DOHH2 (cell line): Measurements from ENCODE around the gene ATP2A1.

ENCODE experiments used
- H3F3A ChIP-seq: fragments of 200-600 bp; sonication (generic), shearing (Covaris generic); 2 replicates; pipeline ENCODE4 v1.6.0; 2016; ENCODE audit warnings: antibody characterized with exemption, mild to moderate bottlenecking; ENCODE audit not compliant: control insufficient read depth, insufficient read depth
- H3K27ac ChIP-seq: fragments of 200-600 bp; sonication (generic); 2 replicates; pipeline ENCODE4 v1.5.1; 2014; ENCODE audit warnings: low read depth, mild to moderate bottlenecking, low read length, moderate library complexity
- H3K27me3 ChIP-seq: fragments of 200-600 bp; sonication (generic); 2 replicates; pipeline ENCODE4 v1.6.1; 2014; ENCODE audit warnings: mild to moderate bottlenecking, low read length, mixed read lengths; ENCODE audit not compliant: control insufficient read depth
- H3K36me3 ChIP-seq: fragments of 200-600 bp; sonication (generic); 2 replicates; pipeline ENCODE4 v1.6.1; 2014; ENCODE audit warnings: mild to moderate bottlenecking, low read length, moderate library complexity, mixed read lengths; ENCODE audit not compliant: control insufficient read depth
- H3K4me1 ChIP-seq: fragments of 200-600 bp; sonication (generic); 2 replicates; pipeline ENCODE4 v1.6.1; 2014; ENCODE audit warnings: mild to moderate bottlenecking, low read length, mixed read lengths; ENCODE audit not compliant: control insufficient read depth
- H3K4me2 ChIP-seq: fragments of 200-600 bp; sonication (generic); 2 replicates; pipeline ENCODE4 v1.6.0; 2014; ENCODE audit warnings: mild to moderate bottlenecking, low read length, moderate library complexity
- H3K4me3 ChIP-seq: fragments of 200-600 bp; sonication (generic); 2 replicates; pipeline ENCODE4 v1.5.1; 2014; ENCODE audit warnings: mild to moderate bottlenecking, low read length, mixed read lengths
- H3K79me2 ChIP-seq: fragments of 200-600 bp; sonication (generic); 2 replicates; pipeline ENCODE4 v1.6.1; 2014; ENCODE audit warnings: mild to moderate bottlenecking, low read length, mixed read lengths; ENCODE audit not compliant: control insufficient read depth
- H3K9me2 ChIP-seq: fragments of 200-600 bp; sonication (generic); replicated peaks from 2 replicates; pipeline ENCODE4 v1.6.1; 2014; ENCODE audit warnings: mild to moderate bottlenecking, low read length, mixed read lengths; ENCODE audit not compliant: control insufficient read depth
- H3K9me3 ChIP-seq: fragments of 200-600 bp; sonication (generic); 2 replicates; pipeline ENCODE4 v1.6.1; 2014; ENCODE audit warnings: antibody characterized with exemption, low read length, mixed read lengths; ENCODE audit not compliant: control insufficient read depth, insufficient read depth
- H4K20me1 ChIP-seq: fragments of 200-600 bp; sonication (generic); 2 replicates; pipeline ENCODE4 v1.6.0; 2014; ENCODE audit warnings: low read depth, mild to moderate bottlenecking, antibody characterized with exemption, low read length, moderate library complexity; ENCODE audit not compliant: control insufficient read depth, insufficient read depth
- EZH2phosphoT487 ChIP-seq: fragments of 200-600 bp; sonication (generic); IDR thresholded peaks from 2 replicates; pipeline ENCODE4 v1.6.1; 2017; ENCODE audit warnings: borderline replicate concordance, mild to moderate bottlenecking, antibody characterized with exemption, low read length, moderate library complexity, mixed read lengths
- TF ChIP-seq, protein P1 (sequence below): fragments of 200-600 bp; sonication (generic); IDR thresholded peaks from one replicate; pipeline ENCODE4 v1.5.1; 2014; ENCODE audit warnings: antibody characterized with exemption, mild to moderate bottlenecking, low read depth, low read length; ENCODE audit not compliant: poor library complexity, severe bottlenecking

ATP2A1 gene

DNA sequence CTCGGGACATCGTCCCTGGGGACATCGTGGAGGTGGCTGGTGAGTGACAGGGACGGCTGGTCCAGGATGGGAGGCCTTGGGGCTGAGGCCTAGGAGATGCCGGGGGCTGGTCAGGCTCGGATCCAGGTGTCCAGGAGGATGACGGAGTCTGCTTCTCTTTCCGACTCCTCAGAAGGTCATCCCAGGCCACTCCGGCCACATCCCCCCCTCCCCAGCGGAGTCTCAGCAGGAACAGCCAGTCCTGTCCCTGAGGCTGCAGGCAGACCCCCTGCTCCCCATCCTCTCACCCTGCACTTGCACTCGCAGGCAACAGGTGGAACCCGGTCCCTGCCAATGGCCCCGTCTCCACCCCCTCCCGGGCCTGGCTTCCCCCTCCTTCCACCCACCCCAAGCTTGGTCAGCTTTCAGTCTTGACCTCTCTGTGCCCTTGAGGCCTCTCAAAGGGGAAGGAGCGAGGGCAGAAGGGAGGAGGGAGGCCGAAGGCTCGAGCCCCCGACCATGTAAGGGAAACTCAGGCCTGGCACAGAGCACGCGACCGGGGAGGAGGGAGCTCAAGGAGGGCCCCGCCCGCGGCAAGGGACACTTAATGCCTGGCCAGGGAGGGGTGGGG, 4.4 kb downstream of the ATP2A1 start:
- Histone ChIP-seq H3K4me1 (peaks cover 24% of the 10 kb centered on the region), H3K27ac (no peak overlapping the region), H3F3A (no peaks in the 10 kb centered on the region; the same call in 1 of the 2 replicates), H3K4me3 (no peak overlapping the region), H3K27me3 (no peaks in the 10 kb centered on the region), H3K79me2 (peaks cover 13% of the 10 kb centered on the region), H3K36me3 (no peaks in the 10 kb centered on the region; the same call in 1 of the 2 replicates), H4K20me1 (no peaks in the 10 kb centered on the region), H3K9me3 (peaks cover 5% of the 10 kb centered on the region; the same call in 1 of the 2 replicates), H3K4me2 (no peak overlapping the region), H3K9me2 (no peaks in the 10 kb centered on the region)
- TF ChIP-seq, protein P1, sequence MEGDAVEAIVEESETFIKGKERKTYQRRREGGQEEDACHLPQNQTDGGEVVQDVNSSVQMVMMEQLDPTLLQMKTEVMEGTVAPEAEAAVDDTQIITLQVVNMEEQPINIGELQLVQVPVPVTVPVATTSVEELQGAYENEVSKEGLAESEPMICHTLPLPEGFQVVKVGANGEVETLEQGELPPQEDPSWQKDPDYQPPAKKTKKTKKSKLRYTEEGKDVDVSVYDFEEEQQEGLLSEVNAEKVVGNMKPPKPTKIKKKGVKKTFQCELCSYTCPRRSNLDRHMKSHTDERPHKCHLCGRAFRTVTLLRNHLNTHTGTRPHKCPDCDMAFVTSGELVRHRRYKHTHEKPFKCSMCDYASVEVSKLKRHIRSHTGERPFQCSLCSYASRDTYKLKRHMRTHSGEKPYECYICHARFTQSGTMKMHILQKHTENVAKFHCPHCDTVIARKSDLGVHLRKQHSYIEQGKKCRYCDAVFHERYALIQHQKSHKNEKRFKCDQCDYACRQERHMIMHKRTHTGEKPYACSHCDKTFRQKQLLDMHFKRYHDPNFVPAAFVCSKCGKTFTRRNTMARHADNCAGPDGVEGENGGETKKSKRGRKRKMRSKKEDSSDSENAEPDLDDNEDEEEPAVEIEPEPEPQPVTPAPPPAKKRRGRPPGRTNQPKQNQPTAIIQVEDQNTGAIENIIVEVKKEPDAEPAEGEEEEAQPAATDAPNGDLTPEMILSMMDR = no peak
- TF ChIP-seq EZH2phosphoT487 = no peak

DNA sequence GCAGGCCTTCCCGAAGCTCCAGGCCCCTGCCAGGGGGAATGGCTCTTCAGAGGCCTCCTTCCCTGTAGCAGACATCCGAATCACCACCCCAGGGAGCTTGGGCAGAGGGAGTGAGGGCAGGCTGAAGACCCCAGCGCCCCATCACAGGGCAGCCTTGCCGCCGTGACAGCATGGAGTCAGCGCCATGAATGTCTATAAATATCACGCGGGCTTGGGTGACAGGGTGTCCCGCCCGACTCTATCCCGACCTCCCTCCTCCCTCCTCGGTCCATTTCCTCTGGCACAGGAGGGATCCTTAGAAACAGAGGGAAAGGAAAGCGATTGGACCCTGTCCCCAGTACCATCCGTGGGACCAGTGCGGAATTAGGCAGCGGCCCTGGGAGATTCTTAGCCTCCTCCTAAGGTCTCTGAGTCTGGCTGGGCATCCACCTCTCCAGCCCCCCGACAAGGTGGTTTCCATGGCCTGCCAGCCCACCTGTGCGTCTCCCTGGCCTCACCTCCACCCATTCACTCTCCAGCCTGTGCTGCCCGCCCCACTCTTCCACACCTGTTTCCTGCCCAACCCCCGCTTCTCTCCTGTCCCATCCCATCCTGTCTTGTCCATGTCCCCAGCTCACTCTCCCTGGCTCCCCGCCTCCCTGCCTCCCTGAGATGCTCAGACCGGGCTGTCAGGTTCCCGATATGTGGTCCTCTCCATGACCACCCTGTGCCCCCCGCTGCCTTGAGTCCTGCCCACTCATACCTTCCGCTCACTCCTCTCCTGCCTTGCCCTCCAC, 5.1 kb downstream of the ATP2A1 start:
- Histone ChIP-seq H3F3A (no peaks in the 10 kb centered on the region; the same call in 1 of the 2 replicates), H3K9me3 (peaks cover 5% of the 10 kb centered on the region; the same call in 1 of the 2 replicates), H4K20me1 (no peaks in the 10 kb centered on the region), H3K9me2 (no peaks in the 10 kb centered on the region), H3K27me3 (no peaks in the 10 kb centered on the region), H3K4me1 (peaks cover 21% of the 10 kb centered on the region), H3K4me2 (no peak overlapping the region), H3K27ac (no peak overlapping the region), H3K79me2 (peaks cover 11% of the 10 kb centered on the region), H3K36me3 (no peaks in the 10 kb centered on the region; the same call in 1 of the 2 replicates), H3K4me3 (no peak overlapping the region)
- no peak for TF ChIP-seq EZH2phosphoT487
- TF ChIP-seq, protein P1 = no peak

DNA sequence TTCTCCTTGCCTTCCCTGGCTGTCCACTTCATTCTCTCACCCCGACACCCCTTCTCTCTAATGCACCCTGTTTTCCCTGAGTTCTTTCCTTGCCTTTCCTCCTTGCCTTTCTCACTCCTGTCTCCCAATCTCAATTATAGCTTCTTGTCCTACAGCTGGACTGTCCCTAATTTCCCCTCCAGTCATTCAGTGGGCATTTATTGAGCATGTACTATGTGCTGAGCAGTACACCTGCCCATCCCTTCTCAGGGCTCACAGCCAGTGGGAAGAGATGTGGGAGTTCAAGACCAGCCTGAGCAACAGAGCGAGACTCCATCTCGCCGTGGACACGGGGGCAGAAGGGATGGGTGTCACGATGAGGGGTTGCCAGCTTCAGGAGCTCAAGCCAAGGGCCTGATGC, 5.8 kb downstream of the ATP2A1 start:
- peaks cover 5% of the 10 kb centered on the region for H3K79me2 ChIP-seq
- H3K4me3 ChIP-seq = no peak overlapping the region
- no peak for TF ChIP-seq EZH2phosphoT487
- TF ChIP-seq, protein P1 = no peak
- H3K27me3 ChIP-seq = no peaks in the 10 kb centered on the region
- no peak overlapping the region for H3K4me2 ChIP-seq
- peaks cover 5% of the 10 kb centered on the region; the same call in 1 of the 2 replicates for H3K9me3 ChIP-seq
- peaks cover 15% of the 10 kb centered on the region for H3K4me1 ChIP-seq
- H3K9me2 ChIP-seq = no peaks in the 10 kb centered on the region
- no peaks in the 10 kb centered on the region; the same call in 1 of the 2 replicates for H3K36me3 ChIP-seq
- H3K27ac ChIP-seq = no peak overlapping the region
- H3F3A ChIP-seq = no peaks in the 10 kb centered on the region; the same call in 1 of the 2 replicates
- no peaks in the 10 kb centered on the region for H4K20me1 ChIP-seq
